Measurements from ENCODE around the gene ALKAL2.

The ALKAL2 gene

GRCh38 chr2:289362-290089 lies 1.6 kb upstream of the ALKAL2 start:
- DNase-seq = no peak

GRCh38 chr2:288758-289361 lies 969 bp upstream of the ALKAL2 start:
- no peak for DNase-seq

GRCh38 chr2:287471-287885 lies 413 bp downstream of the ALKAL2 start:
- DNase-seq = no peak

- no peak for DNase-seq
Observed at GRCh38 chr2:286774-287392, 1.0 kb downstream of the ALKAL2 start.

- no peak for DNase-seq
Observed at GRCh38 chr2:286035-286434, 1.9 kb downstream of the ALKAL2 start.

- DNase-seq = no peak
Observed at GRCh38 chr2:285531-285930, 2.4 kb downstream of the ALKAL2 start.

GRCh38 chr2:284896-285492 lies 2.9 kb downstream of the ALKAL2 start:
- no peak for DNase-seq

- no peak for DNase-seq
Observed at GRCh38 chr2:283996-284794, 3.7 kb downstream of the ALKAL2 start.

GRCh38 chr2:282371-283263 lies 5.3 kb downstream of the ALKAL2 start:
- no peak for DNase-seq

GRCh38 chr2:281381-281780 lies 6.5 kb downstream of the ALKAL2 start:
- no peak for DNase-seq

GRCh38 chr2:280650-281110 lies 7.2 kb downstream of the ALKAL2 start:
- no peak for DNase-seq

- DNase-seq = no peak
Observed at GRCh38 chr2:279956-280649, 7.8 kb downstream of the ALKAL2 start.

- DNase-seq = no peak
Observed at GRCh38 chr2:279366-279765, 8.5 kb downstream of the ALKAL2 start.

GRCh38 chr2:278927-279320 lies 9.0 kb downstream of the ALKAL2 start:
- DNase-seq = no peak

- DNase-seq = no peak
Observed at GRCh38 chr2:278312-278926, 9.5 kb downstream of the ALKAL2 start.

- DNase-seq = no peak
Observed at GRCh38 chr2:275466-275865, 12.4 kb downstream of the ALKAL2 start.

GRCh38 chr2:274503-274902 lies 13.4 kb downstream of the ALKAL2 start:
- no peak for DNase-seq

GRCh38 chr2:273333-273732 lies 14.6 kb downstream of the ALKAL2 start:
- DNase-seq = no peak

- DNase-seq = no peak
Observed at GRCh38 chr2:271917-272316, 16.0 kb downstream of the ALKAL2 start.

GRCh38 chr2:270861-271260 lies 17.0 kb downstream of the ALKAL2 start:
- DNase-seq = no peak
